WTC11 (cell line): Measurements from ENCODE around the gene MRPS34. TPM values are rescaled to one million over a fixed set of nuclear protein-coding genes. Genes with fewer than 3 reads are reported as not detected.

ENCODE experiments used
- ATF1 ChIP-seq: sonication (generic); formaldehyde crosslinking; IDR thresholded peaks from 2 replicates; pipeline ENCODE4 v1.8.1; 2023; ENCODE audit warnings: mild to moderate bottlenecking, moderate library complexity, missing genetic modification reagents
- CREB1 ChIP-seq: sonication (generic); formaldehyde crosslinking; IDR thresholded peaks from 2 replicates; pipeline ENCODE4 v1.8.0; 2023; ENCODE audit warnings: mild to moderate bottlenecking, missing genetic modification reagents
- ELF4 ChIP-seq: sonication (generic); formaldehyde crosslinking; IDR thresholded peaks from 2 replicates; pipeline ENCODE4 v1.8.1; 2022; ENCODE audit warnings: low read depth, mild to moderate bottlenecking, moderate library complexity, missing genetic modification reagents
- ETV6 ChIP-seq: sonication (generic); formaldehyde crosslinking; IDR thresholded peaks from 2 replicates; pipeline ENCODE4 v1.8.1; 2022; ENCODE audit warnings: mild to moderate bottlenecking, missing genetic modification reagents
- FOXJ3 ChIP-seq: sonication (generic); formaldehyde crosslinking; IDR thresholded peaks from 2 replicates; pipeline ENCODE4 v1.9.0; 2021; ENCODE audit warnings: missing genetic modification reagents, mild to moderate bottlenecking, borderline replicate concordance
- GRHL2 ChIP-seq: fragments of 250-450 bp; sonication (Bioruptor Pico); IDR thresholded peaks from 2 replicates; pipeline ENCODE4 v1.8.0; 2022; ENCODE audit warnings: mild to moderate bottlenecking, moderate library complexity; ENCODE audit not compliant: insufficient replicate concordance, severe bottlenecking
- HMGA2 ChIP-seq: fragments of 250-450 bp; sonication (Bioruptor Pico); IDR thresholded peaks from 2 replicates; pipeline ENCODE4 v1.4.0; 2021; ENCODE audit warnings: mild to moderate bottlenecking, moderate library complexity
- IRF2 ChIP-seq: sonication (generic); formaldehyde crosslinking; IDR thresholded peaks from 2 replicates; pipeline ENCODE4 v1.8.0; 2022; ENCODE audit warnings: low read depth, missing genetic modification reagents, borderline replicate concordance
- JUN ChIP-seq: sonication (generic); formaldehyde crosslinking; IDR thresholded peaks from 2 replicates; pipeline ENCODE4 v1.8.0; 2023; ENCODE audit warnings: mild to moderate bottlenecking, missing genetic modification reagents
- MYBL2 ChIP-seq: sonication (generic); formaldehyde crosslinking; IDR thresholded peaks from 2 replicates; pipeline ENCODE4 v1.8.1; 2023; ENCODE audit warnings: mild to moderate bottlenecking, moderate library complexity, missing genetic modification reagents
- NFE2L1 ChIP-seq: sonication (generic); formaldehyde crosslinking; IDR thresholded peaks from 2 replicates; pipeline ENCODE4 v1.8.1; 2023; ENCODE audit warnings: missing genetic modification reagents
- NR2C2 ChIP-seq: sonication (generic); formaldehyde crosslinking; IDR thresholded peaks from 2 replicates; pipeline ENCODE4 v1.8.0; 2022; ENCODE audit warnings: mild to moderate bottlenecking, missing genetic modification reagents
- NR3C1 ChIP-seq: sonication (generic); formaldehyde crosslinking; conservative IDR thresholded peaks from 2 replicates; pipeline ENCODE4 v1.8.1; 2023; ENCODE audit warnings: low read depth, mild to moderate bottlenecking, missing genetic modification reagents
- SMAD3 ChIP-seq: sonication (generic); formaldehyde crosslinking; IDR thresholded peaks from 2 replicates; pipeline ENCODE4 v1.8.0; 2022; ENCODE audit warnings: missing genetic modification reagents, mild to moderate bottlenecking, borderline replicate concordance
- TEAD1 ChIP-seq: sonication (generic); formaldehyde crosslinking; IDR thresholded peaks from 2 replicates; pipeline ENCODE4 v1.8.0; 2022; ENCODE audit warnings: mild to moderate bottlenecking, missing genetic modification reagents
- ZBTB21 ChIP-seq: sonication (generic); formaldehyde crosslinking; IDR thresholded peaks from 2 replicates; pipeline ENCODE4 v1.8.1; 2023; ENCODE audit warnings: mild to moderate bottlenecking, missing genetic modification reagents, borderline replicate concordance
- ZNF121 ChIP-seq: sonication (generic); formaldehyde crosslinking; IDR thresholded peaks from 2 replicates; pipeline ENCODE4 v1.8.0; 2023; ENCODE audit warnings: missing genetic modification reagents
- ZNF219 ChIP-seq: sonication (generic); formaldehyde crosslinking; IDR thresholded peaks from 2 replicates; pipeline ENCODE4 v1.8.0; 2023; ENCODE audit warnings: missing genetic modification reagents, mild to moderate bottlenecking, borderline replicate concordance
- ZNF263 ChIP-seq: sonication (generic); formaldehyde crosslinking; IDR thresholded peaks from 2 replicates; pipeline ENCODE4 v1.8.1; 2022; ENCODE audit warnings: low read depth, mild to moderate bottlenecking, moderate library complexity, missing genetic modification reagents
- ZNF317 ChIP-seq: sonication (generic); formaldehyde crosslinking; IDR thresholded peaks from 2 replicates; pipeline ENCODE4 v1.8.1; 2023; ENCODE audit warnings: low read depth, mild to moderate bottlenecking, moderate library complexity, missing genetic modification reagents, borderline replicate concordance
- ZNF396 ChIP-seq: fragments of 250-450 bp; sonication (Bioruptor Pico); IDR thresholded peaks from 2 replicates; pipeline ENCODE4 v1.8.0; 2021; ENCODE audit warnings: mild to moderate bottlenecking, moderate library complexity, borderline replicate concordance
- total RNA-seq: library from RNA; stranded (reverse); gene quantifications from 3 replicates; pipeline ENCODE4 v1.2.3, GENCODE V29; 2021
- TF ChIP-seq, protein P1 (sequence below): sonication (generic); formaldehyde crosslinking; IDR thresholded peaks from 2 replicates; pipeline ENCODE4 v1.8.0; 2023; ENCODE audit warnings: mild to moderate bottlenecking, missing genetic modification reagents
- TF ChIP-seq, protein P2 (sequence below): sonication (generic); formaldehyde crosslinking; IDR thresholded peaks from 2 replicates; pipeline ENCODE4 v1.8.0; 2022; ENCODE audit warnings: mild to moderate bottlenecking, missing genetic modification reagents
- TF ChIP-seq, protein P3 (sequence below): sonication (generic); formaldehyde crosslinking; IDR thresholded peaks from 2 replicates; pipeline ENCODE4 v1.8.1; 2022; ENCODE audit warnings: mild to moderate bottlenecking, moderate library complexity, missing genetic modification reagents
- TF ChIP-seq, protein P4 (sequence below): sonication (generic); formaldehyde crosslinking; IDR thresholded peaks from 2 replicates; pipeline ENCODE4 v1.8.1; 2022; ENCODE audit warnings: low read depth, missing genetic modification reagents, borderline replicate concordance
- TF ChIP-seq, protein P5 (sequence below): sonication (generic); formaldehyde crosslinking; IDR thresholded peaks from 2 replicates; pipeline ENCODE4 v1.8.1; 2023; ENCODE audit warnings: mild to moderate bottlenecking, missing genetic modification reagents
- TF ChIP-seq, protein P6 (sequence below): sonication (generic); formaldehyde crosslinking; IDR thresholded peaks from 2 replicates; pipeline ENCODE4 v1.8.1; 2023; ENCODE audit warnings: mild to moderate bottlenecking, missing genetic modification reagents, moderate library complexity
- TF ChIP-seq, protein P7 (sequence below): fragments of 250-450 bp; sonication (Bioruptor Pico); IDR thresholded peaks from 2 replicates; pipeline ENCODE4 v2.1.2; 2022; ENCODE audit warnings: mild to moderate bottlenecking, moderate library complexity

MRPS34 gene
- total RNA-seq, 1 experiment from 2014 or later = 258 TPM

DNA sequence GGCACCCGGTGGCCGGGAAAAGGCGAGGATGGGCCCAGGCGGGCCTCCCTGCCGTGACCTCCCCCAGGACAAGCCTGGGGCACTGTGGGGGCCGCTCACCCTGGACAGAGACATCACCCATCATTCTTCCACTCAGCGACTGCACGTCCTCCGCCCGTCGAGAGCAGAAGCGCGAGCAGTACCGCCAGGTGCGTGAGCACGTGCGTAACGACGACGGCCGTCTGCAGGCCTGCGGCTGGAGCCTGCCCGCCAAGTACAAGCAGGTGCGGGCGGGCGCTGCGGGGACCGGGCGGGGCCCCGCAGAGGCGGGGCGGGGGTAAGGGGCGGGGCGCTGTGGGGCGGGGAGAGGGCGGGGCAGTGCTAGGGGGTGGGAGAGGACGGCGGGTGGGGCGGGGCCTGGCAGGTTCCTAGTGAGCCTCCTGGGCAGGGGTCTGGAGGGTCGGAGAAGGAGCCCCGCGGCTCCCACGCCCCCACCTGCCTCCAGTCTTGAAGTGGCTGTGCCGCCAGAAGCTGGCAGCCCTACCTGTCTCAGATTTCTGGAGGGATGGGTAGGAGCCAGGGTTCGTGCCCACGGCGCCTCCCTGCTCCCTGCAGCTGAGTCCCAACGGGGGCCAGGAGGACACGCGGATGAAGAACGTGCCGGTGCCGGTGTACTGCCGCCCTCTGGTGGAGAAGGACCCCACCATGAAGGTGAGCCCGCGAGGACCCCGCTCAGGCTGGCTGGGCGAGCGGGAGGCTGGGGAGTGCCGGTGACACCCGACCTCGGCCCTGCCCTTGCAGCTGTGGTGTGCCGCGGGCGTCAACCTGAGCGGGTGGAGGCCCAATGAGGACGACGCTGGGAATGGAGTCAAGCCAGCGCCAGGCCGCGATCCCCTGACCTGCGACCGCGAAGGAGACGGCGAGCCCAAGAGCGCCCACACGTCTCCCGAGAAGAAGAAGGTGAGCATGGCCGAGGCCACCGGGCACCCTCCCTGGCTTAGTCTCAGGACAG, 9.1 kb downstream of the MRPS34 start (continued):
- TF ChIP-seq ZBTB21 = peak; percentile 89
- peak; percentile 37; the same call in 1 of the 2 replicates for TF ChIP-seq JUN
- no peak for TF ChIP-seq CREB1 (CRISPR knock-in tag)
- TF ChIP-seq ZNF263 = no peak
- no peak for TF ChIP-seq ZNF317 (CRISPR knock-in tag)
- no peak for TF ChIP-seq FOXJ3 (CRISPR knock-in tag)
- TF ChIP-seq HMGA2 (CRISPR knock-in tag) = no peak
- no peak for TF ChIP-seq GRHL2 (CRISPR knock-in tag)
- TF ChIP-seq, protein P1, sequence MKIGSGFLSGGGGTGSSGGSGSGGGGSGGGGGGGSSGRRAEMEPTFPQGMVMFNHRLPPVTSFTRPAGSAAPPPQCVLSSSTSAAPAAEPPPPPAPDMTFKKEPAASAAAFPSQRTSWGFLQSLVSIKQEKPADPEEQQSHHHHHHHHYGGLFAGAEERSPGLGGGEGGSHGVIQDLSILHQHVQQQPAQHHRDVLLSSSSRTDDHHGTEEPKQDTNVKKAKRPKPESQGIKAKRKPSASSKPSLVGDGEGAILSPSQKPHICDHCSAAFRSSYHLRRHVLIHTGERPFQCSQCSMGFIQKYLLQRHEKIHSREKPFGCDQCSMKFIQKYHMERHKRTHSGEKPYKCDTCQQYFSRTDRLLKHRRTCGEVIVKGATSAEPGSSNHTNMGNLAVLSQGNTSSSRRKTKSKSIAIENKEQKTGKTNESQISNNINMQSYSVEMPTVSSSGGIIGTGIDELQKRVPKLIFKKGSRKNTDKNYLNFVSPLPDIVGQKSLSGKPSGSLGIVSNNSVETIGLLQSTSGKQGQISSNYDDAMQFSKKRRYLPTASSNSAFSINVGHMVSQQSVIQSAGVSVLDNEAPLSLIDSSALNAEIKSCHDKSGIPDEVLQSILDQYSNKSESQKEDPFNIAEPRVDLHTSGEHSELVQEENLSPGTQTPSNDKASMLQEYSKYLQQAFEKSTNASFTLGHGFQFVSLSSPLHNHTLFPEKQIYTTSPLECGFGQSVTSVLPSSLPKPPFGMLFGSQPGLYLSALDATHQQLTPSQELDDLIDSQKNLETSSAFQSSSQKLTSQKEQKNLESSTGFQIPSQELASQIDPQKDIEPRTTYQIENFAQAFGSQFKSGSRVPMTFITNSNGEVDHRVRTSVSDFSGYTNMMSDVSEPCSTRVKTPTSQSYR (CRISPR knock-in tag) = peak; percentile 73; the same call in 1 of the 2 replicates
- TF ChIP-seq, protein P2, sequence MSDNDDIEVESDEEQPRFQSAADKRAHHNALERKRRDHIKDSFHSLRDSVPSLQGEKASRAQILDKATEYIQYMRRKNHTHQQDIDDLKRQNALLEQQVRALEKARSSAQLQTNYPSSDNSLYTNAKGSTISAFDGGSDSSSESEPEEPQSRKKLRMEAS = peak; percentile 96
- TF ChIP-seq IRF2 (CRISPR knock-in tag) = 0 out of 2 replicates have a peak, but pooled peaks have one; percentile 73
- TF ChIP-seq TEAD1 (CRISPR knock-in tag) = peak; percentile 84; the same call in 1 of the 2 replicates
- 0 out of 2 replicates have a peak, but pooled peaks have one; percentile 18 for TF ChIP-seq ATF1 (CRISPR knock-in tag)
- peak; percentile 85; the same call in 1 of the 2 replicates for TF ChIP-seq ZNF219 (CRISPR knock-in tag)
- peak; percentile 68; the same call in 1 of the 2 replicates for TF ChIP-seq MYBL2 (CRISPR knock-in tag)
- TF ChIP-seq, protein P3, sequence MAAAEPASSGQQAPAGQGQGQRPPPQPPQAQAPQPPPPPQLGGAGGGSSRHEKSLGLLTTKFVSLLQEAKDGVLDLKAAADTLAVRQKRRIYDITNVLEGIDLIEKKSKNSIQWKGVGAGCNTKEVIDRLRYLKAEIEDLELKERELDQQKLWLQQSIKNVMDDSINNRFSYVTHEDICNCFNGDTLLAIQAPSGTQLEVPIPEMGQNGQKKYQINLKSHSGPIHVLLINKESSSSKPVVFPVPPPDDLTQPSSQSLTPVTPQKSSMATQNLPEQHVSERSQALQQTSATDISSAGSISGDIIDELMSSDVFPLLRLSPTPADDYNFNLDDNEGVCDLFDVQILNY (CRISPR knock-in tag) = 0 out of 2 replicates have a peak, but pooled peaks have one; percentile 43
- TF ChIP-seq, protein P4, sequence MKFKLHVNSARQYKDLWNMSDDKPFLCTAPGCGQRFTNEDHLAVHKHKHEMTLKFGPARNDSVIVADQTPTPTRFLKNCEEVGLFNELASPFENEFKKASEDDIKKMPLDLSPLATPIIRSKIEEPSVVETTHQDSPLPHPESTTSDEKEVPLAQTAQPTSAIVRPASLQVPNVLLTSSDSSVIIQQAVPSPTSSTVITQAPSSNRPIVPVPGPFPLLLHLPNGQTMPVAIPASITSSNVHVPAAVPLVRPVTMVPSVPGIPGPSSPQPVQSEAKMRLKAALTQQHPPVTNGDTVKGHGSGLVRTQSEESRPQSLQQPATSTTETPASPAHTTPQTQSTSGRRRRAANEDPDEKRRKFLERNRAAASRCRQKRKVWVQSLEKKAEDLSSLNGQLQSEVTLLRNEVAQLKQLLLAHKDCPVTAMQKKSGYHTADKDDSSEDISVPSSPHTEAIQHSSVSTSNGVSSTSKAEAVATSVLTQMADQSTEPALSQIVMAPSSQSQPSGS (CRISPR knock-in tag) = 0 out of 2 replicates have a peak, but pooled peaks have one; percentile 78
- peak; percentile 64; the same call in 1 of the 2 replicates for TF ChIP-seq NR2C2 (CRISPR knock-in tag)
- peak; percentile 58; the same call in 1 of the 2 replicates for TF ChIP-seq ETV6
- no peak for TF ChIP-seq ELF4 (CRISPR knock-in tag)
- TF ChIP-seq, protein P5, sequence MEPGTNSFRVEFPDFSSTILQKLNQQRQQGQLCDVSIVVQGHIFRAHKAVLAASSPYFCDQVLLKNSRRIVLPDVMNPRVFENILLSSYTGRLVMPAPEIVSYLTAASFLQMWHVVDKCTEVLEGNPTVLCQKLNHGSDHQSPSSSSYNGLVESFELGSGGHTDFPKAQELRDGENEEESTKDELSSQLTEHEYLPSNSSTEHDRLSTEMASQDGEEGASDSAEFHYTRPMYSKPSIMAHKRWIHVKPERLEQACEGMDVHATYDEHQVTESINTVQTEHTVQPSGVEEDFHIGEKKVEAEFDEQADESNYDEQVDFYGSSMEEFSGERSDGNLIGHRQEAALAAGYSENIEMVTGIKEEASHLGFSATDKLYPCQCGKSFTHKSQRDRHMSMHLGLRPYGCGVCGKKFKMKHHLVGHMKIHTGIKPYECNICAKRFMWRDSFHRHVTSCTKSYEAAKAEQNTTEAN = peak; percentile 70; the same call in 1 of the 2 replicates
- TF ChIP-seq SMAD3 (CRISPR knock-in tag) = peak; percentile 96
- 0 out of 2 replicates have a peak, but pooled peaks have one; percentile 53 for TF ChIP-seq NR3C1
- TF ChIP-seq ZNF121 (CRISPR knock-in tag) = 0 out of 2 replicates have a peak, but pooled peaks have one; percentile 64
- peak; percentile 92; the same call in 1 of the 2 replicates for TF ChIP-seq NFE2L1 (CRISPR knock-in tag)
- TF ChIP-seq, protein P6, sequence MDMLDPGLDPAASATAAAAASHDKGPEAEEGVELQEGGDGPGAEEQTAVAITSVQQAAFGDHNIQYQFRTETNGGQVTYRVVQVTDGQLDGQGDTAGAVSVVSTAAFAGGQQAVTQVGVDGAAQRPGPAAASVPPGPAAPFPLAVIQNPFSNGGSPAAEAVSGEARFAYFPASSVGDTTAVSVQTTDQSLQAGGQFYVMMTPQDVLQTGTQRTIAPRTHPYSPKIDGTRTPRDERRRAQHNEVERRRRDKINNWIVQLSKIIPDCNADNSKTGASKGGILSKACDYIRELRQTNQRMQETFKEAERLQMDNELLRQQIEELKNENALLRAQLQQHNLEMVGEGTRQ (CRISPR knock-in tag) = no peak
- TF ChIP-seq, protein P7, sequence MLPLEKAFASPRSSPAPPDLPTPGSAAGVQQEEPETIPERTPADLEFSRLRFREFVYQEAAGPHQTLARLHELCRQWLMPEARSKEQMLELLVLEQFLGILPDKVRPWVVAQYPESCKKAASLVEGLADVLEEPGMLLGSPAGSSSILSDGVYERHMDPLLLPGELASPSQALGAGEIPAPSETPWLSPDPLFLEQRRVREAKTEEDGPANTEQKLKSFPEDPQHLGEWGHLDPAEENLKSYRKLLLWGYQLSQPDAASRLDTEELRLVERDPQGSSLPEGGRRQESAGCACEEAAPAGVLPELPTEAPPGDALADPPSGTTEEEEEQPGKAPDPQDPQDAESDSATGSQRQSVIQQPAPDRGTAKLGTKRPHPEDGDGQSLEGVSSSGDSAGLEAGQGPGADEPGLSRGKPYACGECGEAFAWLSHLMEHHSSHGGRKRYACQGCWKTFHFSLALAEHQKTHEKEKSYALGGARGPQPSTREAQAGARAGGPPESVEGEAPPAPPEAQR (CRISPR knock-in tag) = no peak
- TF ChIP-seq ZNF396 (CRISPR knock-in tag) = no peak
